ENCODE measurements around the gene SYNGR3.

The SYNGR3 gene, protein sequence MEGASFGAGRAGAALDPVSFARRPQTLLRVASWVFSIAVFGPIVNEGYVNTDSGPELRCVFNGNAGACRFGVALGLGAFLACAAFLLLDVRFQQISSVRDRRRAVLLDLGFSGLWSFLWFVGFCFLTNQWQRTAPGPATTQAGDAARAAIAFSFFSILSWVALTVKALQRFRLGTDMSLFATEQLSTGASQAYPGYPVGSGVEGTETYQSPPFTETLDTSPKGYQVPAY

DNA sequence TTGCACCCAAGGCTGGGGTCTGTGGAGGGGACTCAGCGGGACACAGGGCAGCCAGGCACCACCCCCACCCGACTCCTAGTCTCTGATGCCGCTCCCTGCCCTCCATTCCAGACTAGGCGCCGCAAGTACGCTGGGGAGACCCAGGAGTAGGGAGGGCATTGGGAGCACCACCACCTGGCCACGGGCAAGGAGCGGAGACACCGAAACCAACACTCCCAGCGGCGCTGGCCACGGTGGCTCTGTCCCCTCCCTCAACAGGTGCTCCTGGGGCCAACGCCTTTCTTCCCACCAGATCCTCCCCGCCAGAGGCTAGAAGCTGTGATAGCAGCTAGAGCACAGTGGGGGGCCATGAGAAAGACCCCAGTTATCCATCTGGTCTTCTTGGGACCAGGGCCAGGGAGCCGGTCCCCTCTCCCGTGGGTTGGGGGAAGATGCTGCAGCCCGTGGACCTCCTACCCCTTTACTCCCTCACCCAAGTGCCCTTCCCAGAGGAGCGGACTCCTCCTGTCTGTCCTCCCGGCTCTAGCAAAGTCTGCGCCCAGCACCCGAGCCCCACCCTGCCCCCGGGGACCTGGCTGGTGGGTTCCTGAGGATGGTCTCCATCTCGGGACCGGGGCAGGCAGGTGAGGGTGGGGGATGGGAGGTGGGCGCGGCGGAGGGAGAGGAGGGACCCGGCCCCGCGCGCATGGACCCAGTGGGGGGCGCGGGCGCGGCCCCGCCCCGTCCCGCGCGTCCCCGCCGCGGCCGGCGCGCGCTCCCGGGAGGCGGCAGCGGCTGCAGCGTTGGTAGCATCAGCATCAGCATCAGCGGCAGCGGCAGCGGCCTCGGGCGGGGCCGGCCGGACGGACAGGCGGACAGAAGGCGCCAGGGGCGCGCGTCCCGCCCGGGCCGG is at the start of gene SYNGR3:
Gene SYNGR3, plus strand, starts transcription at position 762 of the 892 bp plus-strand sequence. CDS start 133 bp downstream, outside the sequence.
- peak within 1 kb of the TSS; percentile 44 for H3K4me3 ChIP-seq (ENCODE audit: low read depth, low read length)
- TF ChIP-seq, protein P1, sequence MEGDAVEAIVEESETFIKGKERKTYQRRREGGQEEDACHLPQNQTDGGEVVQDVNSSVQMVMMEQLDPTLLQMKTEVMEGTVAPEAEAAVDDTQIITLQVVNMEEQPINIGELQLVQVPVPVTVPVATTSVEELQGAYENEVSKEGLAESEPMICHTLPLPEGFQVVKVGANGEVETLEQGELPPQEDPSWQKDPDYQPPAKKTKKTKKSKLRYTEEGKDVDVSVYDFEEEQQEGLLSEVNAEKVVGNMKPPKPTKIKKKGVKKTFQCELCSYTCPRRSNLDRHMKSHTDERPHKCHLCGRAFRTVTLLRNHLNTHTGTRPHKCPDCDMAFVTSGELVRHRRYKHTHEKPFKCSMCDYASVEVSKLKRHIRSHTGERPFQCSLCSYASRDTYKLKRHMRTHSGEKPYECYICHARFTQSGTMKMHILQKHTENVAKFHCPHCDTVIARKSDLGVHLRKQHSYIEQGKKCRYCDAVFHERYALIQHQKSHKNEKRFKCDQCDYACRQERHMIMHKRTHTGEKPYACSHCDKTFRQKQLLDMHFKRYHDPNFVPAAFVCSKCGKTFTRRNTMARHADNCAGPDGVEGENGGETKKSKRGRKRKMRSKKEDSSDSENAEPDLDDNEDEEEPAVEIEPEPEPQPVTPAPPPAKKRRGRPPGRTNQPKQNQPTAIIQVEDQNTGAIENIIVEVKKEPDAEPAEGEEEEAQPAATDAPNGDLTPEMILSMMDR (IDR thresholded peaks at IDR 0.05; ENCODE audit: borderline replicate concordance, insufficient read depth, low read depth, low read length), result no peak

DNA sequence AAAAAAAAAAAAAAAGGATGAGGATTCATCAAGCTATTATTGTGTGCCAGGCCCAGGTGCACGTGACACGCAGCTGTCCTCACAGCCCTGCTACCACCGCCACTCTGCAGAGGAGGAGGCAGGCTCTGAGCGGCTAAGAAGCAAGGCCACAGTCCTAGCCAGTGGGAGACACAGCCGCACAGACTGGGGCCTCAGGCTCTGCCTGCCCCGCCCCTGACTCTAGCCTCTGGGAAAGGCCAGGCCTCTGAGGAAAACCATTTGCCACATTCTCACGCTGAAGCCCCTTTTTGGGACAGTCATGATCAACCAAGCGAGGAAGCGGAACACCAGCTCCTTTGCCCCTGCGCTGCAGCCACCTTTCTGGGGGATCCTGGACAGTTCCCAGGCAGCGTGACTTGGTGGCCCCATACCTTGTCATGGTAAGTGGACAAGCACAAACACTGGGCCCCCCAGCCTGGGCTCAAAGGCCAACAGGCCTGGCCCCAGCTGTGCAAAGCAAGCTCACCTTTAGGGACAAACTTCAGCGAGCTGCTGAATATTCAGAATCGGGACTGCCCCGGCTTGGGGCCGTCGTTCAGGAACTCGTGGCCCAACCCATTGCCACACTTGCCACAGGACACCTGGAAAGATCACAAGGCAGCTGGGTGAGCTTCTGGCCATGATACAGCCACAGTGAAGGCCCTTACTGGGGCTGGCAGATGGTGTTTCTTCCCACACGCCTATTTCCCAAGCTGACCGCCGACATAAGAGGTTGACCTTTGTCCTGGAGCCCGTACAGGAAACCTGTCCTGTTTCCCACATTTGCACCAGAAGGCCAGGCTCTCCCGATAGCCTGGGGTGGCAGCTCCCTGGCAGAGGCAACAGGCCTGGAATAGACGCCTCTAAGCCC is 49.3 kb upstream of the SYNGR3 start:
- no peak overlapping the region for H3K4me3 ChIP-seq (ENCODE audit: low read depth, low read length)
- TF ChIP-seq, protein P1 (IDR thresholded peaks at IDR 0.05; ENCODE audit: borderline replicate concordance, insufficient read depth, low read depth, low read length), result no peak

DNA sequence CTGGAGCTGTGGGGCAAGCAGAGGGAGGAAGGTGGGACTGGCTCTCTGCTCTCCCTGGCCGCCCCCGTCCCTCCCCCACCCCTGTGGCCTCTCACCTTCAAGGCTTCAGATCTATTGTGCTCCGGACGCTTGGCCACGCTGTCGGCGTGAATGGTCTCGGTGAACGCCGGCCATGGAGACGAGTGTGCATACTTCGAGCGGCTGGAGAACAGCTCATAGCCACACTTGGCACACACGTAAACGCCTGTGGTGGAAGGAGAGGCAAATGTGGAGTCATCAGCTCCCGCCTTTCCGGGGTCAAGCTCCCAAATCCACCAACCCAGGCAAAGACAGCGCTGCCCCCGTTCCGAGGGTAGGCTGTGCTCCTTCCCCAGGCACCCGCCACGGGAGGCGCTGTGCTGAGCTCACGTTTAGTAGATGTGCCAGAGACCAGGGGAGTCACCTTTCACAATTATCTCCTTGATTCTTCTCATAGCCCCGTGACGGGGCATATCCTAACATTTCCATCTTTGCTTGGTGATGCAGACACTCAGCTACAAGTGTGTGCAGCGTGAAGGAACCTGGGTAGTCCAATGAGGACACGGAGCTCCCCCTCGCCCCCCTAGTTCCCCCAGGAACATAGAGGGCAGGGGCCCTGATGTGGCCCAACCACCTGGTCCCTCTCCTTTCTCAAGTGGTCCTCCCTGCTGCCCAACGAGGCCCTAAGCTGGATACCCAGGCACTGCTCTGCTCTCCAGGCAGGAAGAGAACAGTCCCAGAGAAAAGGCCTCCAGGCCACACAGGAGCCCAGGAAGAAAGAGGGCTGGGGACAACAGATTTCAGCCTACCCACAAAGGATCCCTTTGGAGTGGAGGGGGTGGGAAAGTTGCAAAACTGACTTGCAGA is 48.4 kb upstream of the SYNGR3 start:
- TF ChIP-seq, protein P1 (IDR thresholded peaks at IDR 0.05; ENCODE audit: borderline replicate concordance, insufficient read depth, low read depth, low read length), result no peak
- peak overlapping the region; percentile 65 for H3K4me3 ChIP-seq (ENCODE audit: low read depth, low read length)

DNA sequence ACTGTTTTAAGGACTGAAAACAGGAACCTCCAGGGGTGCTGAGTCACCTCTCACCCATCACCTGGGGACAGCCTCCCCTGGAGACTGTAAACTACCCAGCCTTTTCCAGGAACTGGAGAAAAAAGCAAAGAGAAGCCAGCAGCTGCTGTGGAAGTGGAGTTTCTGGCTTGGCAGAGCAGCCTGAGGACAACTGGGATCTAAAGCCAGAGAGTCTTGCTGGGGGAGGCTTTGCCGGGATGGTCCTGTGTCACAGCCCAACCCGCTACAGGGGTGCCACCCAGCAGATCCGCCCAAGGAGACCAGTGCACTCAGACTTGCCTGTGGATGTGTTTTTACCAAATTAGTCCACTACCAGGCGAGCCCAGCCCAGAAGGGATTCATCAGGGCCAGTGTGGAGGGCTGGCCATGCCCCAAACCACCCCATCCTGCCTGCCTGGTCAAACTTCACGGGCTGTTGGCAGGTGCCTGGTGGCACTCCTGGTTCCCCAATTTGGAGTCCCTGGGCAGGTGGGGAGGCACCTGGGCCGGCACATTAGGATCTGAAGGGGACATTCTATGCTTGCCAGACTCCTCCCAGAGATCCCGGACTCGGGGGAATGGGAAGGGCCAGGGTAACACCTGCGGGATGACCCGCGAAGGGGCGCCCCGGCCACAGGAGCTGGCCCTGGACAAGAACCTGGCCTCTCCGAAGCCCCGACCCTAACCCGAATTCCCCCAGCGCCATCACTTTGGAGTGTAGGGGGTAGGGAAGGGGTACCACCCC is 47.5 kb upstream of the SYNGR3 start:
- TF ChIP-seq, protein P1 (IDR thresholded peaks at IDR 0.05; ENCODE audit: borderline replicate concordance, insufficient read depth, low read depth, low read length), result no peak
- peak overlapping the region; percentile 65 for H3K4me3 ChIP-seq (ENCODE audit: low read depth, low read length)

DNA sequence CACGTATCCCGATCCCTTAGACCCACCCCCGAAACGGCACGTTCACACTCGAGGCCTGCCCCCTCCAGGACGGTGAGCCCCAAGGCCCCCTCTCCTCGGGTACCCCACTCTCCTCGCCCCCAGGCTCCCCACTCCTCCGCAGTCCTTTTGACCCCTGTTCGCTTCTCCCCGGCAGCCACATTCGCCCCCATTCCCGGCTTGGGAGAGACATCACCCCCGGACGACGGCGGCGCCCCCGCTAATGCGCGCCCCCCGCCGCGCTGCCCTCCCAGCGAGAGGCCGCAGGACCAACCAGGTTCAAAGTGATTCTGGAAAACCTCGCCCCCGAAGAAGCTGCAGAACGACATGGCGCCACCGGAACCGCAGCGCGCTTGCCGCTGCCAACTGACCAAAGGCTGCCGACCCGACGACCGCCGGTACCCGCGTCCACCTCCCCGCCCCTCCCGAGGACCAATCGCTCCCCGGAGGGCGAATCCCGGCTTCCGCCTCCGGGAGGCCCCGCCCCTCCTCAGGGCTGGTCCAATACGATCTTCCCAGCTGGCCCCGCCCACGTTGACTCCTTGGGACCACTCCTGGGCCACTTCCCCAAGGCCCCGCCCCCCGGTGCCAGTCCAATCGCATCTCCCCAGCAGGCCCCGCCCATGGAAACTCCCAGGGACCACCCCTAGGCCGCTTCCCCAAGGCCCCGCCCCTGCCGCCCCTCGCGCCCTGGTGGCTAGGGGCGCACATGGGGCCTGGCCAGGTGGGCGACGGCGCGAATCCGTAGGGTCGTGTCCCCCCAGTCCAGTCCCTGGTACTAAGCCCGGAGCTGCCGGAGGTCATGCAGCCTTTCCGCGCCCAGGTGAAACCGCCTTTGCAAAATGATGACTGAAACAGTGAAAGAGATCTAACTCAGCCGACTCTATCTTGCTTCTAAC is 46.7 kb upstream of the SYNGR3 start, which contains the start of gene MSRB1:
Gene MSRB1, minus strand, starts transcription at position 390 of the 917 bp plus-strand sequence. Its CDS starts 43 bp downstream, at position 347.
- peak within 1 kb of the TSS; percentile 65 for H3K4me3 ChIP-seq (ENCODE audit: low read depth, low read length)
- TF ChIP-seq, protein P1 (IDR thresholded peaks at IDR 0.05; ENCODE audit: borderline replicate concordance, insufficient read depth, low read depth, low read length), result no peak

Measured in GM12875 (cell line).